IPS DF 4.7 (cell line): ENCODE data around the gene WWOX.
"Not testable (repeated sequence)": the region's sequence is repeated elsewhere in the genome, so short reads cannot be mapped to it uniquely, and the experiment has no call there.

Experiments
- DNase-seq: peaks from one replicate; pipeline ENCODE4 v3.0.0-alpha.2; 2013; ENCODE audit warnings: low spot score; ENCODE audit errors: extremely low read depth

WWOX gene

DNA sequence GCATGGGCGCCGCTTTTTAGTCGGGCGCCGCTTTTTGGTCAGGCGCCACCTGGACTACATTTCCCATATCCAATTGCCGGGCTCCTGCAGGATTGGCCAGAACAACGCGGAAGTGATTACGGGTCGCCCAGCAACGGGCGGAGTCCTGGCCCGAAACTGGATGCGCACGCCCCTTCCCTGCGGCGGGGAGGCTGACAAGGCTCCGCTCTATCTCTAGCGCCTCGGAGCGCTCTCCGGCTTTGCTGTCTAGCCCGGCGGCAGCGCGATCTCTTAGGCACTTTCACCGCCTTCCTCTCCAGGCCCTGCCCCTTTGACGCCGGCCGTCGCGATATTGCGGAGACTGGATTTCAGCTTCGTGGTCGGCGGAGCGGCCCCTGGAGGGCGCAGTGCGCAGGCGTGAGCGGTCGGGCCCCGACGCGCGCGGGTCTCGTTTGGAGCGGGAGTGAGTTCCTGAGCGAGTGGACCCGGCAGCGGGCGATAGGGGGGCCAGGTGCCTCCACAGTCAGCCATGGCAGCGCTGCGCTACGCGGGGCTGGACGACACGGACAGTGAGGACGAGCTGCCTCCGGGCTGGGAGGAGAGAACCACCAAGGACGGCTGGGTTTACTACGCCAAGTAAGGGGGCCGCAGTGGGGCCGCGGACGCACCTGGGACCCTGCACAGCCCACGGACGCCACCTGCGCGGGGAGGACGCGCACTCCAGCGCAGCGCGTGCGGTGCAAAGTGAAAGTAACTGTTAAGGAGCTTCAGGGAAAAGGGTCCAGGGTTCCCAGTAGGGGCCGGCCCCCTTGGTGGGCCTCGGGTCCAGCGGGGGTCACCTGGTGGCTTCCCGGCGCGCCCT, at the start of gene WWOX:
TSS of gene WWOX (plus strand) at position 384 of the 841 bp plus-strand sequence.
- peak; percentile 92 for DNase-seq

DNA sequence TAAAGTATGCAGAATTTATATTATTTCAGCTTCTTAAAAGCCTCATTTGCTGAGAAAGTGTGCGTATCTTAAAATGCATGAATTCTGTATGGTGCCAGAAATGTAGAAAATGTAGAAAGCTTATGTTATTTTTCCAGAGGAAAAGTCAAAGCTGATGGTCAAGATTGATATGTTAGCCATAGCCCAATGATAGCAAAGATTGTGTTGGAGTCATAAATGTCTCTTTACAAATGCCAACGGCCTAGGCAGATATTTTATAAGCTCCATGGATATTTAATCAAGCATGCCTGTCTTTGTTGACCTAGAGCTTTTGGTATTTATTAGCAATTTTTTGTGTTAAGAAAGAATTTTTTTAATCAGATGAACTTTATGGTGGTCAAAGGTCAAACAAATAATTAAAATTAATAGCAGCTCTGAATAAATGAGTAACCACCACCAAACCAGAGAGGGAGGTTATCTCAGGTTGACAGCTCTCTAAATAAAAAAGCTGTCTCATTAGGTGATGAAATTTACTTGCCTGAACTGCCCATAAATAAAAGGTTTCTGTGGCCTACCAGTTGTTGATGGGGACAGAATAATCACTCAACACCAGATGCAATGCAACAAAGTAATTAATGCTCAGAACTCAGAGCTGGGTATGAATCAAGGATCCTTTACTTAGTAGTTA, 48.6 kb upstream of the WWOX start:
- DNase-seq, result no peak

DNA sequence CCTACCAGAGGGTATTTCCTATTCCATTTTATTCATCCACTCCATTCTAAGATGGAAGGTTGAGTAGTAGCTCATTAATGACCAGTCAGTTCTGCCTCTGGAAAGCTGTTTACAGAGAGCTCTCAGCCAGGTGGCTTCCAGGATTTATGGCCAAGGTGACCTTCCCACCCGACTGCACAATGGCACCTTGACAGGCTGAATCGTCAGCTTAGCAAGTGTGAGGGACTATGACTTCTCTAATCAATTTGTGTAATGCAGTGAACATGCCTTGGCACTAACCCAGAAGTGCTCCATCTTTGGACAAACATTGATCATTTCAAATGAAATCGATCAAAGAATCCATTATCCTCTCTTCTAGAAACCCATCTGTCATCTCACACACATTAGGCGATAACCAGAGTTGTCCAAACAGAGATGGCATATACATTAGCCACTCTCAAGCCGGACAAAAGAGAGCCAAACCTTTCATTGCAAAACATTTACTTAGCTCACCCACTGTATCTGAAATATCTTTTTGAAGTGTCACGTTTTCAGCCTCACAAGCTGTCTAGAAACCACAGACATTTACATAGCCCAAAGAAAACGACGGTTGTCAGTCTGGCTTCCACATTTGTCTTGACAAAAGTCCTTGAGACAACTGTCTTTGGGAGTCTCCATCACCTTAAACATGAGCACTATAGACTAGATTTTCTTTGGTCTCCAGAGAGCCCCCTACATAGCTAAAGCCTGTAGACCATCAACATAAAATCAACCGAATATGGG, 41.5 kb upstream of the WWOX start:
- DNase-seq, result no peak

DNA sequence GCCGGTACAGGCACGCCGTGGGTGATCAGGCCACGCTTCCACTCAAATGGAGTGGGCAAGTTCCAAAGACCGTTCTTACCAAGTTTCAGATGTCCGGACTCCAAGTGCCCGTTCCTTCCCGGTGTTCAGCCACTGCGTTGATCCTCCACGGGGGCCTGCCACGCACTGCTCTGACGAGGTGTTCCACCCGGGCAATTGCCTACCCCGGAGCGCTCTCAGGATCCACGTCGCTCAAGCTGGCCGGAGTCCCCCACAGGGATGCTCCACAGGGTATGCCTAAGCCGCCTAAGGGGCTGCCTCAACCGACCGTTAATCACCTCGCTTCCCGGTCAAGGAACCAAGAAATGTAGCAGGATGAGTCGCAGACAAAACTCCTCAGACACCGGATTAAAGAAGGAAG, 39.6 kb upstream of the WWOX start:
- DNase-seq, result not testable (repeated sequence)

DNA sequence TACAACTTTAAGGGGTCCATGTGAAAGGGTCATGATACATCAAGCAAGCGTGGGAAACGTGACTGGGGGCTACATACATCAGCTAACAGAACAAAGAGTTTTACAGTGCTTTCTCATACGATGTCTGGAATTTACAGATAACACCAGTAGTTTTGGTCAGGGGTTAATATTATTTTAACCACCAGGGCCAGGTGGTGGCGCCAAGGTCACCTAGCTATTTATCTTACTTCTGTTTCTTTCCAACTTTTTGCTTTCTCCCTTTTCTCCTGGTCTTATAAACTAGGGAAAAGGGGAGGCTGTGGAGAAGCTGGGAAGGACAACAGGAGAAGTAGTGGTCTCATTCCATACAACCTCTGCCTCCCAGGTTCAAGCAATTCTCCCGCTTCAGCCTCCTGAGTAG, 39.2 kb upstream of the WWOX start:
- DNase-seq, result no peak

DNA sequence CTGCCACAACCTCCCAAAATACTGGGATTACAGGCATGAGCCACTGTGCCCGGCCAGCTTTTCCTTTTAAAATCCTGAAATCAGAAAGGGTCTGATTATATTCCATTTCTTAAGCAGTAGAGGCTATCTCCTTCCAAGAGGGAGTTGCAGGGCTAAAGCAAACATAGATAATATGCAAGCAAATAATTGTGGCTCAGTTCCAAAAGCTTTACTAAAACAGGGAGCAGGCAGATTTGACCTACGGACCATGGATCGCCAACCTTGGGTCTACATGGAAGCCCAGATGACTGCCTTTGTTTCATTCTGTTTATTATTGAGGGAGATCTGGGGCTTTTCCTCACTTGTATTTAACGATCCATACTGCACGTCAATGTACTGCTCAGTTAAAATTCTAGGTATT, 38.6 kb upstream of the WWOX start:
- DNase-seq, result no peak

DNA sequence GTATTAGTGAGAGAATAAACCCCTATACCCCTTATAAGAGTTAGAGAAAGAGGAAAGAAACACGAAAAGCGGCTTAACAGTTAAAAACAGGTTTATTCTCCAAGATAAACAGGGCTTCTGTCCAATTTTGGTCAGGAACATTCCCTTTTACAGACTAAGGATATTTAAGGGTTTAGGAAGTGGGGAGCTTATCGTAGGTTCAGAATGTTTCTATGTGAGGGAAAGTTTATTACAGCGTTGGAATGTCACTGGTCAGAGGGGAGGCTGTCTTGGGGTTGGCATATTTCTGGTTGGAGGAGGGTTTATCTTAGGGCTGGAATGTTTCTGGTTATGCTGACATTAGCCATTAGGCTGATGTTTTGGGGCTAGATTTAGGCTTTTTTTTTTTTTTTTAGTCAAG, 34.1 kb upstream of the WWOX start:
- DNase-seq, result no peak

DNA sequence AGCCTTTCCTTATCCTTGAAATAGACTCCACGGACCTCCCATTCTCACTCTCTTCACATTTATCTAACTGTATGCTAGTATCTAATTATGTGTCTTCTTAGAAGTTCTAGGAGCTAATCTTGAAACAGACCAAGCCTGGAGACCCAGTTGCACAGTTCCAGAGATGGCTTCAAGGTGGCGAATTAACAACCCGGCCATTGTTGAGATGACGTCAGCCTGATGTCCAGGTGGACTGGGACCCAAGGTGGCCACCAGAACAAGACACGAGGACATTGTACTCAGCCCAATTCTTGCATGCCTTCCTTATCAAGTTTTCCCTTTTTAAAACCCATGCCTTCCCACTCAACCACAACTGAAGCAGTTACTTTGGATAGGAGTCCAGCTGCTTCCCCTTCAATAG, 29.5 kb upstream of the WWOX start:
- DNase-seq, result no peak

DNA sequence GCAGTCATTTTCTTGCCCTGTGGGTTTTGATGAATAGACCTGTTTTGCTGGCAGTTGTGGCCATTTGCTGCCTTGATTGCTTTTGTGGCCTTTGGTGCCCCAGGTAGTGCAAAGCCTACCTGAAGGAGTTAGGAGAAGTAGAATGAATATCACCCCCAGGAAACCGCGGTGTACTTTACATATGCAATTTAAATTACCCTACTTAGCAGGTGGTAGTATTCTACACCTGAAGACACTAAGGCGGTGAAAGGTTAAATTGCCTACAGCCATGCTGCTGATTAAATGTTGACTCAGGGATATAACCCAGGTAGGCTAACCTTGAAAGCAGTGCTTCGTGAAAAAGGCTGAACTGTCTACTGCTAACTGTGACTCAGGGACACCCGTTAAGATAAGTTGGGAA, 27.2 kb upstream of the WWOX start:
- DNase-seq, result peak; percentile 64

DNA sequence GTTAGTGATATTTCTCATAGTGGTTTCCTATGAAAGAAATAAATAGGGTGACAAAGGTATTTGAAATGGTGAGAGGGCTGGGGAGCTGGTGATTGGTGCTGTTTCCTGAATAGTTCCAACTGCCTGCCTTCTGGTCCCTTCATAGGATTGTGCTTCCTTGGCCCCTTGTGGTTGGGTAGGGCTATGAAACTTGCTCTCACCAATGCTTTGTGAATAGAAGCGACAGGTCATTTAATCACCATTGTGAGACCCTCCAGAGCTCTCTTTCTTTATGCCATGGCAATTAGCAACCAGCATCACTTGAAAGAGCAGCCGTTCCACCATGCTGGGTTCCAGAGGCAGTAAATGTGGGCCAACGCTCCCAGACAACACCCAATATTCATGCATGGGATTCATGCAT, 23.7 kb upstream of the WWOX start:
- no peak for DNase-seq

DNA sequence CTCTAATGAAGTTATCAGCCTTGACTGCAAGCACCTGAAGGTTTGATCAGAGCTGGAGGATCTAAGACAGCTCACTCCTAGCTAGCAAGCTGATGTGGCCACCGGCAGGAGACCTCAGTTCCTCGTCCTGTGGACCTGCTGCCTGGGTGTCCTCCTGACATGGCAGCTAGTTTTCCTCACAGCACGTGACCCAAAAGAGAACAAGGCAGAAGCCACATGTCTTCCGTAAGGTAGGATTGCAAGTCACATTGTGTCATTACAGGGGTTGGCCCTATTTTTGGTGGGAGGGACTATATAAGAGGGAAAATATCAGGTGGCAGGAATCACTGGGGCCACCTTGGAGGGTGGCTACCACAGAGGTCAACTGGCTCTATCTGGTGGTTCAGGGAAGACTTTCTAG, 18.1 kb upstream of the WWOX start:
- DNase-seq, result no peak

DNA sequence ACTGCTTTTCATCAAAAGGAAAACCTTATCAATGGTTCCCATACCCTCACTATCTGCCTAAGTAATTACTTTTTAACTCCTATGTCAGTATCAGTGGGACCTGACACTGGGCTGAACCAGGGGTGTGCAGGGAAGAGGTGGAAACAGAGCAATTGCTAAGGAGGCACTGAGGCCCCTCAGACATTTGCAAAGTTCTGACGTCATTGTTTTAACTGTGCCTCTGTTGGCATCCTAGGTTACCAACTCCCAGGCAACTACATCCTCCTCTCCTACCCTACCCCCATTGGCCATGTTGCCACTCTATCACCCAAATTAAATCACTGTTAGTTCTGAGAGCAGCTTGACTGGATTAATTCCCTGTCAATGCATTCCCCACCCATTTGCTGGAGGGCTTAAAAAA, 8.0 kb upstream of the WWOX start:
- no peak for DNase-seq

DNA sequence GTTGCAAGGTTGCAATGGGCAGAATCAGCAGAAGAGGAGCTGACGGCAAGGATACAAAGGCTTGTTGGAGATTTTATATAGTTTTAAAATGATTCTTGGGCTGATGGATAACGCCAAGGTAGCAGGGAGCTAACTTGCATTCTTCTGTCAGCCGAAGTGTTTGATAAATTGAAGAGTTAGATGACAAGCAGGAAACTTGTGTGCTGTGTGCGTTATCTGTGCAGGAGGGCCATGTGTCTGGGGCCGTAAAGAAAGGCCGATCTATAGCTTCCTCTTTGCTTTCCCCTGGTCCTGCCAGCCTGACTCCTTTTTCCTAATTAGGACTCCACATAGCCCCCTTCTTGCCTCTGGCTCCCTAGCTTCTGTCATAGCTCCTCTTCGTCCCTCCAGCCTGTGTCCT, 6.7 kb upstream of the WWOX start:
- no peak for DNase-seq

DNA sequence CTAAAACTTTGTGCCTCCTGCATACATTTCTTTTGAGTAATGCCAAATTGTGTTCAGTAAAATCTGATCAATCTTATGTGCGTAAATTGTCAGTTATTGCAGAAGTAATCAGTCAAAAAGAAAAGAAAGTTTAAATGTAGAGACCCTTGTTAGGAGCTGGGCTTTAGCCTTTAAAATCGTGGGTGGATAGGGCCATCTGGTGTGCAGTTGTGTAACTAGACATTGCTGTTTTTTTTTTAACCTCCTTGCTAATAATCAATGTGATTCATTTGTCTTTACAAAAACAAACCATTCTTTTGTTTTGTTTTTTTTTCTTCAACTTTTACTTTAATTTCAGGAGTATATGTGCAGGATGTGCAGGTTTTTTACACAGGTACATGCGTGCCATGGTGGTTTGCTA, 5.3 kb upstream of the WWOX start:
- DNase-seq, result no peak

DNA sequence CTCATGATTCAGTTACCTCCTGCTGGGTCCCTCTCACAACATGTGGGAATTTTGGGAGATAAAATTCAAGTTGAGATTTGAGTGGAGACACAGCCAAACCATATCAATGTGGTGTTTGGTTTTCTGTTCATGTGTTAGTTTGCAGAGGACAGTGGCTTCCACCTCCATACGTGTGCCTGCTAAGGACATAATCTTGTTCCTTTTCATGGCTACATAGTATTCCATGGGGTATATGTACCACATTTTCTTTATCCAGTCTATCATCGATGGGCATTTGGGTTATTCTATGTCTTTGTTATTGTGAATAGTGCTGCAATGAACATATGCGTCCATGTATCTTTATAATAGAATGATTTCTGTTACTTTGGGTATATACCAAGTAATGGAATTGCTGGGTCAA, 4.5 kb upstream of the WWOX start:
- DNase-seq, result no peak

DNA sequence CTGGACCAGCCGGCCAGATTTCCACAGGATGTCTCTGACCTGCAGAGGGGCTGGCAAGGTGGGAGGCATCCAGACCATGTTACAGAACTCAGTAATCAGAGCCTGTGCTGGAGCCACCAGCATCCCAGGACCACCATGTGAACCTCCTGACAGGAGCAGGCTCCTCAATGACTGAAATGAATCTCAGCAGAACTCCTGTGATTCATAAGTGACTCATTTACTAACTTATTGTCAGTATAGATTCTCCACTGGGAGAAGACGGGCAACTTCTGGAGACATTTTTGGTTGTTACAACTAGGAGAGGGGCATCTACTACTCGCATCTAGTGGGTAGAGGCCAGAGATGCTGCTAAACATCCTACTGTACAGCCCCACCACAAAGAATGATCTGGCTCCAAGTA, 3.1 kb upstream of the WWOX start:
- no peak for DNase-seq

DNA sequence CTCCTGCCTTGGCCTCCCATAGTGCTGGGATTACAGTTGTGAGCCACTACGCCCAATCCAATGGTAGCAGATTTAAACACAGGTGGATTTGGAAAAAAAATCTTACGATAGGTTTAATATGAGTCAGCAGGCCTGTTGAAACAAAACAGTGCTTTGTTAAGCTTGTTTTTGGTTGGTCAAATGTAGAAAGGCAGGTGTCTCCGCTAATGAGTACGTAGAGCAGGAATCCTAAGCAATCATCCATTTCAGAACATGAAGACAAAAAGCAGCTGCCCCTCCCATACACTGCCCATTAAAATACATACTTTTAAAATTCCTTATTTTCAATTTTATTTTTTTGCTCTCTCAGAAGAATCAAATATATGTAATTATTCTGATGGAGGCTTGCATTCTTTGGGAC, 1.9 kb upstream of the WWOX start:
- no peak for DNase-seq

DNA sequence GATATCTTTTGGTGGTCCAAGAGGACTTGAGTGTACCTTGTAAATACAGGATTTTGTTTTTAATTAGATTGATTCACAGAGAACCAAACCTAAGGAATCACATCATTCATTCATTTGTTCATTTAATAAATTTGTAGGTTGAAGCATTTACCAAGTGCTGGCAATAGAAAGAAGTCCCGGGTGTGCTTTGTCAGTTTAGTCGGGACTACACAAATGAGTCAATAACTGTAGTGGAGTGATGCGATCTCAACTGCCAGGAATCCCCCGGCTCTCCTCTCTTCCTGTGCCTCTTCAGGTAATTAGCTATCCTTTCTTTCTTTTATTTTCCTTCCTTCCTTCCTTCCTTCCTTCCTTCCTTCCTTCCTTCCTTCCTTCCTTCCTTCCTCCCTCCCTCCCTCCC, 1.4 kb upstream of the WWOX start:
- DNase-seq, result no peak

DNA sequence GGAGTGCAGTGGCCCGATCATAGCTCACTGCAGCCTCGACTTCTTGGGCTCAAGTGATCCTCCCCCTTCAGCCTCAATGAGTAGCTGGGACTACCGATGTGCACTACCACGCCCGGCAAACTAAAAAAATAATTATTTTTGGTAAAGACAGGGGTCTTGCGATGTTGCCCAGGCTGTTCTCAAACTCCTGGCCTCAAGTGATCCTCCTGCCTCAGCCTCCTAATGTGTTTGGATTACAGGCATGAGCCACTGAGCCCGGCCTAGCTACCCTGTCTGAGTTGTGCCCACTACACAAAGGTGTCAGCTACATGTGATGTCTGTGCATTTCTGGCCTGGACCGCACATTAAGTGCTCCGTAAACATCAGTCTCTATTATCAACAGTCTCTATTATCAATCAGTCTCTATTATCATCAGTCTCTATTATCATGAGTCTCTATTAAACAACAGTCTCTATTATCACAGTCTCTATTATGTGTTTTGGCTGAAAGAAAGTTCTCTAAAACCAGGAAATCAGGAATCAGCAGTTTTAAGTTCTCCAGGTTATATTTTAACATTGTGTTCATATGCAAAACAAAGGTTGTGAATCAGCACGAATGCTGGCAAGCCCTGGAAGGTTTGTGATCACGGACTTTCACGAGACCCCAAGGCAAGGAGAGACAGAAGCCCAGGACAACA, 721 bp upstream of the WWOX start:
- no peak for DNase-seq

DNA sequence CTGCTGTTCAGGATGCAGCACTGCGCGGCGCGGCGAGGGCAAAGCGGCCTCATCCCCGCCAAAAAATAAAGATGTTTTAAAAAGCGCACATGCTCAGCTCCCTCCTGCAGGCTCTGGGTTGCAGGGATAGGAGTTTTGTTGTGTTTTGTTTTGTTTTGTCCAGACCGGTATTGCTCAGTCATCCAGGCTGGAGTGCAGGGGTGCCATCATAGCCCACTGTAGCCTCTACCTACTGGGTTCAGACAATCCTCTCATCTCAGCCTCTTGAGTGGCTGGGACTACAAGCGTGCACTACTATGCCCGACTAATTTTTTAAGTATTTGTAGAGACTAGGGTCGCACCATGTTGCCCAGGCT, 636 bp downstream of the WWOX start:
- DNase-seq, result no peak

DNA sequence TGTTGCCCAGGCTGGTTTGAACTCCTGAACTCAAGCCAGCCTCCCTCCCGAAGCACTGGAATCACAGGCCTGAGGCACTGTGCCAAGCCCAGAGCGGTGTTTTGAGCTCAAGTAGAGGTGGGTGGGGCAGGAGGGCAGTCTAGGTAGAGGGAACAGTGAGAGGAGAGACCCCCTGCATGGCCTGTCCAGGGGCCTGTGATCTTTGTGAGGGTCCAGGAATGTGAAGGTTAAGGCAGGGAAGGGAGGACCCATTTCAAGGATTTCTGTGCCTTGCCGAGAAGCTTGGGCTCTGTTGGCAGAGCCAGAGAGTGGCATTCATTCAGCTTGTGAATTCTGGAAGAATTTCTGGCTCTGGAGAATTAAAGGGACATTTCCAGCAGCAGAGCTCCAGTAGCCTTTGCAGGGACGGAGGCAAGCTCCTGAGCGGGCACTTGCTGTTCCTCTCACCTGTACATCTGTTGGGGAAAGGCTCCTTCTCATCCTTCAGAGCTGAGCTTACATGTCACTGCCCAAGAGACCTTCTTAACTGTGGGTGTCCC, 2.7 kb downstream of the WWOX start:
- DNase-seq, result no peak

DNA sequence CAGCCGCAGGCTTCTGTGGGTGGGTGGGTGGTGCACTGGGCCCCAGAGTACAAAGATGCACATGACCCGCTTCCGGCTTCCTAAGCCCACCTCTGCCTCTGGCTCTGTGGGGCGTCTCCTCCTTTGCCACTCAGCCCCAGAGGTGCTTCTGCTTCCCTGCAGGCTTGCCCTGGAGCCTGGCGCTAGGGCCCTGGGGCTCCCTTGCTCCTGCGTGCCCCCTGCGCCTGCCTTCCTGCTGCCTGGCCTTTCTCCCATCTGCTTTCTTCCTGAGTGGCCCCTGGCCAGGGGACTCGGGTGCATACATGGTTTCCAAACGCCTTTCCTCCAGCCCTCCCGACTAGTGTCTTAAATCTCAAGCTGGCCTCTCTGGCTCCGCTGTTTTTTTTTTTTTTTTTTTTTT, 3.4 kb downstream of the WWOX start:
- no peak for DNase-seq
